ENCODE measurements around the gene PBX2. TPM values are rescaled to one million over a fixed set of nuclear protein-coding genes. Genes with fewer than 3 reads are reported as not detected.
"Not testable (repeated sequence)": the region's sequence is repeated elsewhere in the genome, so short reads cannot be mapped to it uniquely, and the experiment has no call there.

Gene PBX2
- total RNA-seq, 1 experiment from 2014 or later: 84.0 TPM

- Histone ChIP-seq H3K9me3 (ENCODE audit: low read depth, low read length, poor library complexity, severe bottlenecking) (no peaks in the 10 kb centered on the region), H3K36me3 (ENCODE audit: insufficient read depth, low read length, poor library complexity, severe bottlenecking) (peaks cover 39% of the 10 kb centered on the region), H3K27ac (ENCODE audit: low read depth, low read length, poor library complexity, severe bottlenecking) (peak overlapping the region; percentile 32), H3K27me3 (replicated peaks; ENCODE audit: insufficient read depth, low read depth, low read length, poor library complexity) (no peaks in the 10 kb centered on the region), H3K4me1 (ENCODE audit: insufficient read depth, low read length, poor library complexity, severe bottlenecking) (peaks cover 11% of the 10 kb centered on the region), H3K4me3 (ENCODE audit: low read depth, low read length, poor library complexity, severe bottlenecking) (no peak overlapping the region)
- BruUV-seq (replicated peaks): no TSS peak
- no peak for TF ChIP-seq EZH2 (IDR thresholded peaks at IDR 0.05; ENCODE audit: borderline replicate concordance, low read depth, low read length, poor library complexity, severe bottlenecking)
- no peak for TF ChIP-seq CTCF (conservative IDR thresholded peaks at IDR 0.05; ENCODE audit: low read depth, low read length)
- CTCF ChIA-PET: no interaction called here
- DNase-seq (ENCODE audit: low spot score): no peak
- intact Hi-C loops (cut with micrococcal nuclease; ENCODE audit: unreplicated experiment): no loop called here
- POLR2A ChIA-PET (ENCODE audit: low non-redundant PET): no interaction called here
These were observed 2.8 kb downstream of the PBX2 start for GRCh38 chr6:32187009-32187709.

- not testable (repeated sequence) for DNase-seq (ENCODE audit: low spot score)
- H3K27ac ChIP-seq (ENCODE audit: low read depth, low read length, poor library complexity, severe bottlenecking): peak overlapping the region; percentile 42
These were observed 3.7 kb downstream of the PBX2 start for GRCh38 chr6:32186151-32186840.

DNA sequence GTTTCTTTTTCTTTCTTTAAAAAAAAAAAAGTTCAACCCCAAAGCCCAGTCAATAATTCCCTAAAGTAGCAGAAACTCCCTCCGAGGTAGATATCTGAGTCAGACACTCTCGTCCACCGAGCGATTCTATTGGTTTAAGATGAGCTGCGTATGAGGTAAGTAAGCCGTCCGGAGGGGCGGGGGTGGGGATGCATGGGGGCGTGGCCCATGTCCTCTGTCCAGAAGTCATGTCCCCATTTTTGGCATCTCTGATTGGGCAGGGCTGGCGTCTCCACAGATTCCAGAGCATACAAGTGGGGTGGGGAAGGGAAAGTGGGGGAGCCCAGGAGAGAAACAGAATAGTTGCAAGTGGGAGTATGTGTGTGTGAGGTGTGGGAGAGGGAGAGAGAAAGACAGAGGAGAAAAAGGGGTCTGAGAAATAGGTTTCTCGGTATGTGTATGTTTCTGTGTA is 4.3 kb downstream of the PBX2 start:
- H3K4me1 ChIP-seq (ENCODE audit: insufficient read depth, low read length, poor library complexity, severe bottlenecking); BruUV-seq (replicated peaks); H3K4me3 ChIP-seq (ENCODE audit: low read depth, low read length, poor library complexity, severe bottlenecking); H3K27me3 ChIP-seq (replicated peaks; ENCODE audit: insufficient read depth, low read depth, low read length, poor library complexity); intact Hi-C loops (cut with micrococcal nuclease; ENCODE audit: unreplicated experiment); H3K9me3 ChIP-seq (ENCODE audit: low read depth, low read length, poor library complexity, severe bottlenecking): not testable (repeated sequence)
- Histone ChIP-seq H3K36me3 (ENCODE audit: insufficient read depth, low read length, poor library complexity, severe bottlenecking) (peaks cover 45% of the 10 kb centered on the region), H3K27ac (ENCODE audit: low read depth, low read length, poor library complexity, severe bottlenecking) (peak overlapping the region; percentile 42)
- peak; percentile 90 for DNase-seq (ENCODE audit: low spot score)
- POLR2A ChIA-PET (ENCODE audit: low non-redundant PET): interaction anchor here (0.6 to 0.7 kb wide), 2 partner anchors 1114 to 1455 kb away, joined by 3 to 8 read pairs; no protein-coding TSS in a partner anchor
- CTCF ChIA-PET: interaction anchor here (0.6 kb wide), 2 partner anchors 644 to 1859 kb away, joined by 4 to 6 read pairs; no protein-coding TSS in a partner anchor

More at GRCh38 chr6:32186151-32186840, 3.7 kb downstream of the PBX2 start:
- BruUV-seq (replicated peaks); H3K4me3 ChIP-seq (ENCODE audit: low read depth, low read length, poor library complexity, severe bottlenecking); H3K9me3 ChIP-seq (ENCODE audit: low read depth, low read length, poor library complexity, severe bottlenecking); CTCF ChIA-PET; H3K4me1 ChIP-seq (ENCODE audit: insufficient read depth, low read length, poor library complexity, severe bottlenecking); intact Hi-C loops (cut with micrococcal nuclease; ENCODE audit: unreplicated experiment); H3K27me3 ChIP-seq (replicated peaks; ENCODE audit: insufficient read depth, low read depth, low read length, poor library complexity): not testable (repeated sequence)
- H3K36me3 ChIP-seq (ENCODE audit: insufficient read depth, low read length, poor library complexity, severe bottlenecking): peaks cover 43% of the 10 kb centered on the region
- POLR2A ChIA-PET (ENCODE audit: low non-redundant PET): interaction anchor here (0.7 kb wide), 1 partner anchor 1455 kb away, joined by 8 read pairs; no protein-coding TSS in a partner anchor

DNA sequence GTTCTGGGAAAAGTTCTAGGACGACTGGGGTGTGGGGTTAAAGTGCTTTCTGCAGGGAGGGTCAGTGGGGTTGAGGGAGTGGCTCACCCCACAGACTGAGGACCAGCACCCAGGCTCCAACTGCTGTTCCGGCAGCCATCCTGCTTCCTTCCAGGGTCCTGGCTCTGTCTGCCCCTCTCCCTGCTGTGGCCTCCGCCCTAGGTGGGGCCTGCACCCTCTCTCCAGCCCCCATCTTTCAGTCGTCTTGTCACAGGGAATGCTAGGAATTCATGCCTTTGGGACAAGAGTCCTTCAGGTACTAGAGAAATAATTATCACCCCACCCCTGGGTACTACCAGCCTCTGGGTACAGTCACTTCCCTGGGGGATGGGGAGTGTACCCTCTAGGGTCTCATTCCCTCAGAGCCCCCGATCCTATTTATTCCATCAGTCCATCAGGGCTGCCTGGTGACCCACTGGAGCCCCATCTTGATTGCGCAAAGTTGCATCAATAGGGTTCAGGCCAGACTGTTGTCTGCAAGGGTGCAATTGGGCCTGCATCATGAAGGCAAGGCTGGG is 5.8 kb downstream of the PBX2 start, which contains the start of gene AGER:
Gene AGER, minus strand, starts transcription at position 170 of the 557 bp plus-strand sequence. Its CDS starts 31 bp downstream, at position 139.
- peak within 1 kb of the TSS; percentile 37 for H3K27ac ChIP-seq (ENCODE audit: low read depth, low read length, poor library complexity, severe bottlenecking)
- ChIA-PET CTCF (no interaction called here), POLR2A (ENCODE audit: low non-redundant PET) (no interaction called here)
- DNase-seq (ENCODE audit: low spot score): no peak
- intact Hi-C loops (cut with micrococcal nuclease; ENCODE audit: unreplicated experiment): no loop called here
- H3K36me3 ChIP-seq (ENCODE audit: insufficient read depth, low read length, poor library complexity, severe bottlenecking): peaks cover 45% of the 10 kb centered on the region
- H3K4me3 ChIP-seq (ENCODE audit: low read depth, low read length, poor library complexity, severe bottlenecking): no peak within 1 kb of the TSS
- peaks cover 6% of the 10 kb centered on the region for H3K4me1 ChIP-seq (ENCODE audit: insufficient read depth, low read length, poor library complexity, severe bottlenecking)
- TF ChIP-seq EZH2 (IDR thresholded peaks at IDR 0.05; ENCODE audit: borderline replicate concordance, low read depth, low read length, poor library complexity, severe bottlenecking) (no peak), CTCF (conservative IDR thresholded peaks at IDR 0.05; ENCODE audit: low read depth, low read length) (no peak)
- H3K27me3 ChIP-seq (replicated peaks; ENCODE audit: insufficient read depth, low read depth, low read length, poor library complexity): no peaks in the 10 kb centered on the region
- no TSS peak for BruUV-seq (replicated peaks)
- H3K9me3 ChIP-seq (ENCODE audit: low read depth, low read length, poor library complexity, severe bottlenecking): no peaks in the 10 kb centered on the region

Measured in A673 (cell line).